DOHH2 (cell line): ENCODE measurements around the gene TUSC2.

Experiments
- EZH2phosphoT487 ChIP-seq: fragments of 200-600 bp; sonication (generic); IDR thresholded peaks from 2 replicates; pipeline ENCODE4 v1.6.1; 2017; ENCODE audit warnings: borderline replicate concordance, mild to moderate bottlenecking, antibody characterized with exemption, low read length, moderate library complexity, mixed read lengths
- TF ChIP-seq, protein P1 (sequence below): fragments of 200-600 bp; sonication (generic); IDR thresholded peaks from one replicate; pipeline ENCODE4 v1.5.1; 2014; ENCODE audit warnings: antibody characterized with exemption, mild to moderate bottlenecking, low read depth, low read length; ENCODE audit not compliant: poor library complexity, severe bottlenecking

- TF ChIP-seq, protein P1, sequence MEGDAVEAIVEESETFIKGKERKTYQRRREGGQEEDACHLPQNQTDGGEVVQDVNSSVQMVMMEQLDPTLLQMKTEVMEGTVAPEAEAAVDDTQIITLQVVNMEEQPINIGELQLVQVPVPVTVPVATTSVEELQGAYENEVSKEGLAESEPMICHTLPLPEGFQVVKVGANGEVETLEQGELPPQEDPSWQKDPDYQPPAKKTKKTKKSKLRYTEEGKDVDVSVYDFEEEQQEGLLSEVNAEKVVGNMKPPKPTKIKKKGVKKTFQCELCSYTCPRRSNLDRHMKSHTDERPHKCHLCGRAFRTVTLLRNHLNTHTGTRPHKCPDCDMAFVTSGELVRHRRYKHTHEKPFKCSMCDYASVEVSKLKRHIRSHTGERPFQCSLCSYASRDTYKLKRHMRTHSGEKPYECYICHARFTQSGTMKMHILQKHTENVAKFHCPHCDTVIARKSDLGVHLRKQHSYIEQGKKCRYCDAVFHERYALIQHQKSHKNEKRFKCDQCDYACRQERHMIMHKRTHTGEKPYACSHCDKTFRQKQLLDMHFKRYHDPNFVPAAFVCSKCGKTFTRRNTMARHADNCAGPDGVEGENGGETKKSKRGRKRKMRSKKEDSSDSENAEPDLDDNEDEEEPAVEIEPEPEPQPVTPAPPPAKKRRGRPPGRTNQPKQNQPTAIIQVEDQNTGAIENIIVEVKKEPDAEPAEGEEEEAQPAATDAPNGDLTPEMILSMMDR, result no peak
- TF ChIP-seq EZH2phosphoT487, result no peak
Observed at GRCh38 chr3:50350213-50350526, 22.1 kb upstream of the TUSC2 start.
